ENCODE data around the gene RAET1L.
"Not testable (repeated sequence)": the region's sequence is repeated elsewhere in the genome, so short reads cannot be mapped to it uniquely, and the experiment has no call there.

The RAET1L gene

GRCh38 chr6:150043501-150044412, 18.4 kb upstream of the RAET1L start:
- DNase-seq, result no peak

- no peak for DNase-seq
Observed at GRCh38 chr6:150043096-150043495, 17.8 kb upstream of the RAET1L start.

- DNase-seq, result no peak
Observed at GRCh38 chr6:150038202-150039062, 13.1 kb upstream of the RAET1L start.

GRCh38 chr6:150037526-150038201, 12.3 kb upstream of the RAET1L start:
- no peak for DNase-seq

GRCh38 chr6:150036081-150036480, 10.7 kb upstream of the RAET1L start:
- DNase-seq, result no peak

GRCh38 chr6:150033207-150033771, 8.0 kb upstream of the RAET1L start:
- no peak for DNase-seq

- DNase-seq, result no peak
Observed at GRCh38 chr6:150032598-150032997, 7.3 kb upstream of the RAET1L start.

- no peak for DNase-seq
Observed at GRCh38 chr6:150030611-150031010, 5.3 kb upstream of the RAET1L start.

GRCh38 chr6:150029749-150030148, 4.4 kb upstream of the RAET1L start:
- DNase-seq, result no peak

GRCh38 chr6:150029276-150029675, 3.9 kb upstream of the RAET1L start:
- no peak for DNase-seq

GRCh38 chr6:150028799-150029198, 3.5 kb upstream of the RAET1L start:
- no peak for DNase-seq

GRCh38 chr6:150027806-150028565, 2.7 kb upstream of the RAET1L start:
- no peak for DNase-seq

- DNase-seq, result no peak
Observed at GRCh38 chr6:150026976-150027805, 1.9 kb upstream of the RAET1L start.

GRCh38 chr6:150024646-150025155, 631 bp downstream of the RAET1L start:
- no peak for DNase-seq

- DNase-seq, result not testable (repeated sequence)
Observed at GRCh38 chr6:150024021-150024420, 1.3 kb downstream of the RAET1L start.

GRCh38 chr6:150021870-150022269, 3.5 kb downstream of the RAET1L start:
- DNase-seq, result not testable (repeated sequence)

GRCh38 chr6:150018846-150019580, 6.3 kb downstream of the RAET1L start:
- DNase-seq, result no peak

- not testable (repeated sequence) for DNase-seq
Observed at GRCh38 chr6:150017186-150017521, 8.2 kb downstream of the RAET1L start.

GRCh38 chr6:150016324-150017185, 8.8 kb downstream of the RAET1L start:
- DNase-seq, result peak; percentile 74
